Fibroblast of mammary gland (primary cell): Measurements from ENCODE around the gene TLCD2.
A peak's percentile ranks its signal among the peaks of the same experiment; 100 is the strongest.

ENCODE experiments used
- DNase-seq: peaks from one replicate; pipeline ENCODE4 v3.0.0-alpha.2; 2010; ENCODE audit warnings: low read depth
- H3K4me3 ChIP-seq: 2 replicates; pipeline ENCODE4 v1.5.1; 2011; ENCODE audit warnings: low read depth, mild to moderate bottlenecking, low read length, moderate library complexity; ENCODE audit not compliant: control insufficient read depth
- CTCF ChIP-seq: conservative IDR thresholded peaks from 2 replicates; pipeline ENCODE4 v1.5.1; 2011; ENCODE audit warnings: low read depth, low read length, inconsistent platforms; ENCODE audit not compliant: control insufficient read depth, insufficient read depth

The TLCD2 gene

GRCh38 chr17:1753767-1754429 is 43.7 kb upstream of the TLCD2 start:
- DNase-seq, result no peak
- no peak overlapping the region for H3K4me3 ChIP-seq
- no peak for TF ChIP-seq CTCF

GRCh38 chr17:1752425-1753262 is 42.5 kb upstream of the TLCD2 start:
- DNase-seq, result no peak
- no peak for TF ChIP-seq CTCF
- H3K4me3 ChIP-seq, result no peak overlapping the region

GRCh38 chr17:1750628-1751027 is 40.5 kb upstream of the TLCD2 start:
- DNase-seq, result no peak
- TF ChIP-seq CTCF, result no peak
- no peak overlapping the region for H3K4me3 ChIP-seq

GRCh38 chr17:1746975-1747543 is 36.9 kb upstream of the TLCD2 start:
- no peak overlapping the region for H3K4me3 ChIP-seq
- TF ChIP-seq CTCF, result no peak
- peak; percentile 56 for DNase-seq

GRCh38 chr17:1745513-1746020 is 35.4 kb upstream of the TLCD2 start:
- no peak for TF ChIP-seq CTCF
- no peak for DNase-seq
- no peak overlapping the region for H3K4me3 ChIP-seq

GRCh38 chr17:1744551-1745512 is 34.7 kb upstream of the TLCD2 start:
- no peak overlapping the region for H3K4me3 ChIP-seq
- no peak for DNase-seq
- no peak for TF ChIP-seq CTCF
